Mucosa of descending colon (tissue), 3 donors: ENCODE results near the gene KIFC3. TPM values are rescaled to one million over a fixed set of nuclear protein-coding genes. Genes with fewer than 3 reads are reported as not detected.
A peak's percentile ranks its signal among the peaks of the same experiment; 100 is the strongest.

Source experiments
- ATAC-seq: fragments of 200-7000 bp; cut with Tn5 transposase; one replicate; pipeline ENCODE4 v1.9.1; 2020; ENCODE audit warnings: mild to moderate bottlenecking, moderate library complexity
- DNase-seq, 3 donors: peaks; one replicate each; pipeline ENCODE4 v3.0.0-alpha.2; 2020
- H3K36me3 ChIP-seq: fragments of 200-600 bp; one replicate; pipeline ENCODE4 v1.8.0; 2021; ENCODE audit warnings: low read depth, mild to moderate bottlenecking
- H3K4me1 ChIP-seq: fragments of 200-600 bp; one replicate; pipeline ENCODE4 v1.8.0; 2021; ENCODE audit warnings: low read depth, mild to moderate bottlenecking
- H3K4me3 ChIP-seq: fragments of 200-600 bp; one replicate; pipeline ENCODE4 v1.8.0; 2021; ENCODE audit warnings: mild to moderate bottlenecking
- H3K9me3 ChIP-seq: fragments of 200-600 bp; one replicate; pipeline ENCODE4 v1.8.0; 2021; ENCODE audit warnings: mild to moderate bottlenecking
- intact Hi-C, 2 donors: fragments of 100-400 bp; cut with DNase I in 1 of 2; cut with micrococcal nuclease in 1 of 2; formaldehyde crosslinking; loops; one replicate each; pipeline versions ENCODE4 v1.11.0 to v1.11.1; 2022; cut with DNase I, micrococcal nuclease
- total RNA-seq, 3 donors: library from RNA; stranded (reverse); fragmentation: NEBNext Ultra II Directional in 2 of 3; extraction: Animal tissue kit (Norgen Biotek cat#: 25700) in 2 of 3; gene quantifications; one replicate each; pipeline versions ENCODE4 v1.2.1 to v1.2.4, GENCODE V29; 2021 to 2023
- TF ChIP-seq, protein P1 (sequence below): fragments of 200-600 bp; IDR thresholded peaks from one replicate; pipeline ENCODE4 v1.8.0; 2022; ENCODE audit warnings: antibody characterized with exemption, mild to moderate bottlenecking
- donor health status: DM: no; HTN: no; CAD: no; lungs with moderate emphysema.
- donor health status: DM: no; HTN: no; CAD: no.
- donor health status: DM: no; HTN: yes; CAD: no.

KIFC3 gene
- total RNA-seq, 3 donors from 2014 or later, result 3.7 to 17.2 (median 8.3) TPM

DNA sequence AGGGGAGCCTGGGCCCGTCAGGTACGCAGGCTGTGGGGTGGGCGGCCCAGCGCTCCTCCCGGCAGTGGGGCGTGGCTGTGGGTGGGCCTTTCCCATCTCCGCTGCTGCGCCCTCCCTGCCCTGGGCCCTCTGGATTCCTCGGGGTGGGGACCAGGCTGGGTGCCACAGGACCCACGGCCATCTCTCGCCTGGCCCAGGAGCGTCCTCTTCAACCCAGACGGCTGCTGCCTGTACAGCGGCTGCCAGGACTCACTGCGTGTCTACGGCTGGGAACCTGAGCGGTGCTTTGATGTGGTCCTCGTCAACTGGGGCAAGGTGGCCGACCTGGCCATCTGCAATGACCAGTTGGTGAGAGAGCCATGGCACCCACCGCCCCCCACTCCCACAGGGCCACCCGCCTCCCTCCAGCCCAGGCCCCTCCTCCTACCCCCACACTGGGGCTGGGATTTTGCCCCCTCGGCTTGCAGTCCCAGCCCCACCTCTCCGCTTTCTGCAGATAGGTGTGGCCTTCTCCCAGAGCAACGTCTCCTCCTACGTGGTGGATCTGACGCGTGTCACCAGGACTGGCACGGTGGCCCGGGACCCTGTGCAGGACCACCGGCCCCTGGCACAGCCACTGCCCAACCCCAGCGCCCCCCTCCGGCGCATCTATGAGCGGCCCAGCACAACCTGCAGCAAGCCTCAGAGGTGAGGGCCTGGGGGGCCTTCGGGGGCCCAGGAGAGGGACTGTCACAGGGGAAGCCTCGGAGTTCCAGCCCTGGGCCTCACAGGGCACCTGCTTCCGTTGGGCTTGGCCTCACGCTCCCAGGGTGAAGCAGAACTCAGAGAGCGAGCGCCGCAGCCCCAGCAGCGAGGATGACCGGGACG is 49.5 kb downstream of the KIFC3 start:
- intact Hi-C loops, result no loop called here

DNA sequence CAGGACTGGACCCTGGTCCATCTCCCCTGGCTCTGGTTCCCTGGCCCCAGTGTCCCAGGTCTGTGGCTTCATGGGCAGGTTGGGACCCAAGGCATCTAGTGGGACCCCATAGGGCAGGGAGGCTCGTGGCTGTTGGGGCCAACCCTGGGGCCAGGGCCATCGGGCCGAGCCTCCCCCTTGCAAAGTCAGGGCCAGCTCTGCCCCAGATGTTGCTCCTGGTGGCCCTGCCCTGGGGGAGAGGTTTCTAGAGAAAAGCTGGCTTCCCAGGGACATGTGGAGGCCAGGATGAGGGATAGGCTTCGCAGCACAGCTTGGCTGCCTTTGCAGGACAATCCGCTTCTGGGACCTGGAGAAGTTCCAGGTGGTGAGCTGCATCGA is 50.1 kb downstream of the KIFC3 start:
- H3K9me3 ChIP-seq, result no peaks in the 10 kb centered on the region
- intact Hi-C loops, result no loop called here
- no peaks in the 10 kb centered on the region for H3K4me1 ChIP-seq
- ATAC-seq (no peak), DNase-seq (peak in 1 of 3 donors; percentile 9)
- no peaks in the 10 kb centered on the region for H3K36me3 ChIP-seq
- no peak overlapping the region for H3K4me3 ChIP-seq
- TF ChIP-seq, protein P1, sequence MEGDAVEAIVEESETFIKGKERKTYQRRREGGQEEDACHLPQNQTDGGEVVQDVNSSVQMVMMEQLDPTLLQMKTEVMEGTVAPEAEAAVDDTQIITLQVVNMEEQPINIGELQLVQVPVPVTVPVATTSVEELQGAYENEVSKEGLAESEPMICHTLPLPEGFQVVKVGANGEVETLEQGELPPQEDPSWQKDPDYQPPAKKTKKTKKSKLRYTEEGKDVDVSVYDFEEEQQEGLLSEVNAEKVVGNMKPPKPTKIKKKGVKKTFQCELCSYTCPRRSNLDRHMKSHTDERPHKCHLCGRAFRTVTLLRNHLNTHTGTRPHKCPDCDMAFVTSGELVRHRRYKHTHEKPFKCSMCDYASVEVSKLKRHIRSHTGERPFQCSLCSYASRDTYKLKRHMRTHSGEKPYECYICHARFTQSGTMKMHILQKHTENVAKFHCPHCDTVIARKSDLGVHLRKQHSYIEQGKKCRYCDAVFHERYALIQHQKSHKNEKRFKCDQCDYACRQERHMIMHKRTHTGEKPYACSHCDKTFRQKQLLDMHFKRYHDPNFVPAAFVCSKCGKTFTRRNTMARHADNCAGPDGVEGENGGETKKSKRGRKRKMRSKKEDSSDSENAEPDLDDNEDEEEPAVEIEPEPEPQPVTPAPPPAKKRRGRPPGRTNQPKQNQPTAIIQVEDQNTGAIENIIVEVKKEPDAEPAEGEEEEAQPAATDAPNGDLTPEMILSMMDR, result no peak

More for the DNA sequence above, 49.5 kb downstream of the KIFC3 start:
- Histone ChIP-seq H3K9me3 (no peaks in the 10 kb centered on the region), H3K36me3 (no peaks in the 10 kb centered on the region), H3K4me1 (no peaks in the 10 kb centered on the region), H3K4me3 (no peak overlapping the region)
- ATAC-seq (no peak), DNase-seq (peak in 2 of 3 donors; percentile 20 to 47)
- TF ChIP-seq, protein P1, result no peak

DNA sequence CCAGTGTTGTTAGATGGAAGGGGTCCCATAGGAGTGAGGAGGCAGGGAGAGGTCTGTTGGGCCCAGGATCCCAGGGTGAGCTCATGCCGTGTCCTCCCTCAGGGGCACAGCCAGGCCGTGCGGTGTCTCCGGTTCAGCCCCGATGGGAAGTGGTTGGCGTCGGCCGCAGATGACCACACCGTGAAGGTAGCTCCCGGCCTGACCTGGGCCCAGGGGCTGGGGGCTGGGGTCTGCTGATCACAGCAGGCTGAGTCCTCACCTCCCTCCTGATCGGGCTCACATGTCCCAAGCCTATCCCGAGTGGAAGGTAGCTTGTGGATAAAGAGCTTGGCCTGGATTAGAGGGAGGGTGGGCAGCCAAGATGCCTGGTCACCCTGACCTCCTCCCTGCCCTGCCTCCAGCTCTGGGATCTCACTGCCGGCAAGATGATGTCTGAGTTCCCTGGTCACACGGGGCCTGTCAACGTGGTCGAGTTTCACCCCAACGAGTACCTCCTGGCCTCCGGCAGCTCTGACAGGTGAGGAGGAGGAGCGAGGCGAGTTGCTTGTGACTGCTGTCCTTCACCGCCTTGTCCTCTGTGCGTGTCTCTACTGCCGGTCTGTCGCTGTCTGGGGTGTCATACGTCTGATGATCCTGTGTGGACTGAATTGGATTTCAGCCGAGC is 50.6 kb downstream of the KIFC3 start:
- ATAC-seq (no peak), DNase-seq (peak in 2 of 3 donors; percentile 12 to 48)
- Histone ChIP-seq H3K36me3 (no peaks in the 10 kb centered on the region), H3K4me1 (no peaks in the 10 kb centered on the region), H3K9me3 (no peaks in the 10 kb centered on the region), H3K4me3 (no peak overlapping the region)
- intact Hi-C loops, result no loop called here
- TF ChIP-seq, protein P1, result no peak

DNA sequence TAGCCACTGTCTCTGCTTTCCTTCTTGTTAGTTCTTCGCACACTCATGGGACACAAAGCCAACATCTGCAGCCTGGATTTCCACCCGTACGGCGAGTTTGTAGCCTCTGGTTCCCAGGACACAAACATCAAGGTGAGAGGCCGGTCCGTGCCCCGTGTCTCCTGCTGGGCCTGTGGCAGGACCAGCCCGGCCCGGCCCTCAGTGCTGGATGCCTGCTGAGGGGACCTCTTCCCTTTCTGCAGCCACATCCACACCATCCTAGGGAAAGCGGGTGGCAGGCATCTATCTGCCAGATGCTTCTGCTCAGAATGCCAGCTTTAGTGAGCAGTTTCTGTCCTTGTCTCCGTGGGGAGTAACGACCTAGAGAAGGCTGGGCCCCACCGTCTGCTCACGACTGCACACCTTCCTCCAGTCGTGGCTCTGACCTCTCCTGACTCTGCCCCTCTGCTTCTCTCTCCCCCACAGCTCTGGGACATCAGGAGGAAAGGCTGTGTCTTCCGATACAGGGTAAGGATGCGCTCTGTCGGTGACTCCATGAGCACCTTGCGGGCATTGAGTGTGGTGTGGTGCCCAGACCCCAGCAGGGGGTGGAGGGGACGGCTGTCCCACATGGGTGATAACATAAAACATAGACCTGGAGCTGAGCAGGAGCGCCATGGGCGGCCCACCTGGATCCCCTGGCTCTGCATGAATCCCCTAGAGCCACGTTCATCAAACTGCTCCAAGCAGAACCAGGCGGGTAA is 51.3 kb downstream of the KIFC3 start:
- TF ChIP-seq, protein P1, result no peak
- intact Hi-C loops, result no loop called here
- no peak for ATAC-seq
- Histone ChIP-seq H3K9me3 (no peaks in the 10 kb centered on the region), H3K4me3 (no peak overlapping the region), H3K36me3 (no peaks in the 10 kb centered on the region), H3K4me1 (no peaks in the 10 kb centered on the region)
- DNase-seq, result peak in 2 of 3 donors; percentile 9 to 32

DNA sequence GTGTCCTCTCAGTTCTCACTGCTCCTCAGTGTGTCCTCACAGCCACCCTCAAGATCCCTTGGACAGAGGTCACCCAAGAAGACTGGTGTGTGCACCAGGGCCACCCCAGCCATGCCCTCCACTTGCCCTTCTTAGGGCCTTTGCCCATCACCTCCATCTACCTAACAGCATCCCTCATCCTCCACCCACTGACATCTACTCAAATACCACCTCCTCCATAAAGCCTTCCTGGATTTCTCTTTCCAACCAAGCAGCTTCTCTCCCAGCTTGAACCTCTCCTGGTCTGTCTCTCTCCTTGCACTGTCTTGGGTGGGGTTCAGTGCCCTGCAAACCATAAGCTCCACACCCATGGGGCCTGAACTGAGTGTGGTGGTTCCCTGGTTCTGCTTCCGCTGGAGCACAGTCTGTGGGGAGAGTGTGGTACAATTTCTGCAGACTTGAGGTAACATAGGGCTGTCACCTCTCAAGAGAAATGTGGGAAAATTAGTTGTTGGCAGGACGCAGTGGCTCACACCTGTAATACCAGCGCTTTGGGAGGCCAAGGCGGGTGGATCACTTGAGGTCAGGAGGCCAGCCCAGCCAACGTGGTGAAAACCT is 52.3 kb downstream of the KIFC3 start:
- intact Hi-C loops, result no loop called here
- H3K36me3 ChIP-seq, result no peaks in the 10 kb centered on the region
- no peaks in the 10 kb centered on the region for H3K4me1 ChIP-seq
- TF ChIP-seq, protein P1, result no peak
- DNase-seq, result peak in 1 of 3 donors; percentile 3
- ATAC-seq, result no peak
- H3K9me3 ChIP-seq, result no peaks in the 10 kb centered on the region
- no peak overlapping the region for H3K4me3 ChIP-seq
